HUDEP-2 (cell line): ENCODE results near the gene SHROOM2.
"Not testable (repeated sequence)": the region's sequence is repeated elsewhere in the genome, so short reads cannot be mapped to it uniquely, and the experiment has no call there.

Experiments used
- DNase-seq, 76 experiments: peaks; one replicate each; lab custom pipeline; 2025; ENCODE audit not compliant: unreplicated experiment in 76 of 76; lab: John Stamatoyannopoulos, UW

The SHROOM2 gene

GRCh38 chrX:9785254-9785943 is 830 bp upstream of the SHROOM2 start:
- no peak for DNase-seq

GRCh38 chrX:9786798-9787635 is 788 bp downstream of the SHROOM2 start:
- no peak for DNase-seq

DNA sequence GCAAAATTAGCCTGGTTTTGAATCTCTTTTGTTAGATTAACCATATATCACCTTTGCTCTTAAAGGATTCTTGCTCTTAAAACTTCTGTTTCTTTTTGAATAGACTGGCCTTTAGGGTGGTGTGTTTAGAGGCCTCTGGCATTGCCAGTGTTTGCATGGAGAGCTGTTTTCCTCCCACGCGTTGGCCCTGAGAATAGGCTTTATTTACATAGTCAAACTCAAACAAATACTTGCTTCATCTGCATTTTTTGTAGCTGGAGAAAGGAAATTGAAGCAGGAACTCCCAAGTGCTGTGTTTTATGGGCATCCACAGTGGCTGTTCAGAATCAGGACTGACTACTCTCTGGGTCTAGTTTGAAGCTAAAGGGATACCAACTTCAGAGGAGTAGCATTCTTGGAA is 2.7 kb downstream of the SHROOM2 start:
- no peak for DNase-seq

- no peak for DNase-seq
Measured at GRCh38 chrX:9789555-9789954, 3.3 kb downstream of the SHROOM2 start.

- no peak for DNase-seq
Measured at GRCh38 chrX:9790866-9791265, 4.6 kb downstream of the SHROOM2 start.

GRCh38 chrX:9794495-9794894 is 8.3 kb downstream of the SHROOM2 start:
- no peak for DNase-seq

GRCh38 chrX:9797384-9798360 is 11.4 kb downstream of the SHROOM2 start:
- no peak for DNase-seq

- DNase-seq = no peak
Measured at GRCh38 chrX:9802737-9803136, 16.5 kb downstream of the SHROOM2 start.

DNA sequence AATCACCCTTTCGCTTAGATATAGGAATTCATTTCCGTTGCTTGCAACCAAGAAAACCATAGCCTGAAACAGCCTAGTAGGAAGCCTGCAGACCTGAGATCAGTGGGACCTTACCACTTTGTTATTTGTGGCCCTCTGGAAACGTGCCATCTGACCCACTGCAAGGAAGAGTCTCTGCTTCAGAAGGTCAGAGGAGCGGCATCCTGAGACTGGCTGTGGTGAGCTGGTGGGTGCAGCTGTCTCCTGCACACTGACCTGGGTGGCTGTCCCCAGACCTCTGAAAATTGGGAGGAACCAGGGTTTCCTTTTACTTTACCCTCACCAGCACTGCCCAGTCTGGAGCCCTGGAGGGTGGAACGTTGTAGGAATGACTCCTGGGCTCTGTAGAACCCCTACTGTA is 18.2 kb downstream of the SHROOM2 start:
- no peak for DNase-seq

- DNase-seq = no peak
Measured at GRCh38 chrX:9805956-9806355, 19.7 kb downstream of the SHROOM2 start.

DNA sequence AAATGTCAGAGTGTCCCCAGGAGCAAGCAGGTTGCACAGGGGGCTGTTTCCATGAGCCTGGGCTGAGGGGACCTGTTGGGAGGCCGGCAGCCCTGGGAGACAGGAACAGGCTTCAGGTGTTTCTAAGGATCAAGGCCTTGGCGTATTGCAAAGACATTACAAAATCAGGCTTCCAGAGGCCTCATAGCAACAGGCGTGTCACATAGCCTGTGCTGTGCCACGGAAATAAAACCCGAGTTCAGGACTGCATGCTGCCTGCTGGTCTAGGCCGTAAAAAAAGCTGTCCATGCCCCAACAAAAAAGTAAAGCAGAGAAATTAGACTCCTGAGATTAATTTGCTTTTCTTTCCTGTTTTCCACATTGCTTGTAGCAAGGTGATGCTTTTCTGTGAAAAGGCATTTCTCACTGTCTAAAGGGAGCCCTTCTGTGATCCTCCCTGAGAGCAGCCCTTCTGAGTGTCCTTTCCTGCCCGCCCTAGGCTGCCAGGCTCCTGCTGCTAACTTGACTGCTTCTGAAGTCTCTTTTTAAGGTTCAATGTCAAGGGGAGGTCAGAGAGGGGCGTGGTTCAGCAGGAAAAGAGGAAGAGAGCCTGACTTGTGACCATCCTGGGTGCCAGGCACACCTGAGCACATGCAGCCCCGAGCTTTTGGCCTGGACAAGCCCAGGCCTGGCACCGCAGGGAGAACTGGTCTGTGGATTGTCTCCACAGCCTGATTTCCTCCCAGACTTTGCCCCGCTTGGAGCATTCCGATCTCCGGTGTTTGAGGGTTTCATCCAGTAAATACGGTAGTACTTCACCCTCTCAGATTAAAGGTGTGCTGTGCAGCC is 21.3 kb downstream of the SHROOM2 start:
- no peak for DNase-seq

GRCh38 chrX:9809876-9810275 is 23.6 kb downstream of the SHROOM2 start:
- DNase-seq = not testable (repeated sequence)

- DNase-seq = not testable (repeated sequence)
Measured at GRCh38 chrX:9811086-9811485, 24.9 kb downstream of the SHROOM2 start.

- DNase-seq = no peak
Measured at GRCh38 chrX:9816084-9816700, 30.0 kb downstream of the SHROOM2 start.

GRCh38 chrX:9821572-9821971 is 35.3 kb downstream of the SHROOM2 start:
- DNase-seq = no peak

DNA sequence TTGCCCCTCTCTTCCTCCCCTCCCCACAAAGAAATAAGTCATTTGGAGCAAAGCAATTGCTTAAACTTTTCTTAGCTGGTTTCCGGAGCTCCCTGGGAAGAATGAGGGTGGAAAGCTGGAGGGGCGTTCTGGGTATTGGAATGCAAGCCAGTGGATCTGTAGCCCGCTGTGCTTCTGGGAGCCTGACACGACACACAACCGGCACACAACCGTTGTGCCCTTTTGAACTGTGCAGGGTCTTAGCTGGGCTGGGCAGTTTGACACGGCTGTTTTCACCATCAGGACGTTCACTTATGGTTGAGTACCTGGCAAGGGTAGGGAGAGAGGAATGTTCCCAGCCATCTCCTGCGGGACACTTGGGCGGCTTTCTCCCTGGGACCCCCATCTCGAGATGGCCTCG is 38.3 kb downstream of the SHROOM2 start:
- DNase-seq = no peak

GRCh38 chrX:9825129-9825790 is 39.0 kb downstream of the SHROOM2 start:
- DNase-seq = no peak

- no peak for DNase-seq
Measured at GRCh38 chrX:9825966-9826365, 39.7 kb downstream of the SHROOM2 start.
